Right ventricle myocardium superior (tissue), 1 donor: ENCODE results near the gene RBM20. TPM values are rescaled to one million over a fixed set of nuclear protein-coding genes. Genes with fewer than 3 reads are reported as not detected.

Source experiments
- ATAC-seq: fragments of 200-7000 bp; cut with Tn5 transposase; one replicate; pipeline ENCODE4 v1.9.1; 2020; ENCODE audit warnings: mild to moderate bottlenecking; ENCODE audit not compliant: poor library complexity
- DNase-seq: peaks from one replicate; pipeline ENCODE4 v3.0.0-alpha.2; 2020
- intact Hi-C: fragments of 100-400 bp; cut with DNase I; formaldehyde crosslinking; loops from one replicate; pipeline ENCODE4 v1.11.2; 2022
- total RNA-seq: library from RNA; stranded (reverse); fragmentation: NEBNext Ultra II Directional; extraction: Animal tissue kit (Norgen Biotek cat#: 25700); gene quantifications from one replicate; pipeline ENCODE4 v1.2.1, GENCODE V29; 2021
- donor health status: DM: no; HTN: yes; CAD: no; lungs with severe emphysema.

Gene RBM20
- total RNA-seq, 1 donor from 2014 or later, result 103 TPM

DNA sequence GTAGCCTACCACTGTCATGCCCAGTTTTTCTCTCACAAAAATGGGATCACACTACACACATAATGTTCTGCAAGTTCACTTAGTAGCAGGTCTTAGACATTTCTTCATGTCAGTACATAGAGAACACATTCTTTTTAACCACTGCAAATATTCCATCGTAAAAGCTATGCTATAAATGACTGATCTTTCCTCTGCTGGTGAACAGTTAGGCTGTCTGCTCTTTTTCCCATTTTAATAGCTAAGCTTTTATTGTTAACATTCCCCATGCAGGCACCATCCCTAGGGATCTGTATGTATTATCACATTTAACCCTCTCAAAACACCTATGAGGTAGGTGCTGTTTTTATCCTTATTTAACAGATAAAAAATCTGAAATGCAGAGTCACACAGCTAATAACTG, 181.4 kb downstream of the RBM20 start:
- intact Hi-C loops, result no loop called here
- ATAC-seq (no peak), DNase-seq (no peak)

DNA sequence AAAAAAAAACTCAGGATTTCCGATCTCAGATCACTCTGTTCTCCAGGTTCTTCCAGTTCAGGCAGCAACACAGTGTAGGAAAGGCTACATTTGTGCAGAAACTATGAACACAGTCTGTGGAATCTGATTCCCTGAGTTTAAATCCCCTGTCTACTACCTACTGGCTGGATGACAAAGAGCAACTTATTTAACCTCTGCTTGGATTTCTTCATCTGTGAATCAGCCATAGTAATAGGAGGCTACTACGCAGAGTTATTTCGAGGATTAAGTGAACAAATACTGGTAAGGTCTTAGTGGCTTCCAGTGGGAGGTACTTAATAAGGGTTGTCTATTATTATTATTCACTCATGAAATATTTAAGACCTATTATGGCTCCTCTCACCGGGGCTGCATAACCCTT, 183.3 kb downstream of the RBM20 start:
- intact Hi-C loops, result no loop called here
- no peak for ATAC-seq

DNA sequence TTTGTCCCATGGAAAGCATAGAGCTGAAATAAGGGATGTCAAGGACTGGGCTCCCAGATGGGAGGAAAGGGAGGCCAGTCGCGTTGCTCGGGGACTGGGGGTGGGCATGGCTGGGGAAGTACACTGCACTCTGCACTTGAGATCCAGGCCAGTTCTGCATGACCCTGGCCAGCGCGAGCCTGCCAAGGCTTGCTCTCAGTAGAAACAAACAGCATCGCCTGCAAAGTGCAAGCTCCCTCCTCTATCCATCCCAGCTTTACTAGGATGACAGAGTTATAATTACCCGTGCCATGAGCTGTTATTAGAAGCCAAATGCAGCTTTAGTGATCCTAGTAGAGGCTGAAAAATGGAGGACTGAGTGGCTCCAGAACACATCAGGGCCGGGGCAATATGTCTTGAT, 183.7 kb downstream of the RBM20 start:
- intact Hi-C loops, result no loop called here
- ATAC-seq (peak; percentile 63), DNase-seq (no peak)

More for the DNA sequence above, 183.3 kb downstream of the RBM20 start:
- DNase-seq, result no peak

DNA sequence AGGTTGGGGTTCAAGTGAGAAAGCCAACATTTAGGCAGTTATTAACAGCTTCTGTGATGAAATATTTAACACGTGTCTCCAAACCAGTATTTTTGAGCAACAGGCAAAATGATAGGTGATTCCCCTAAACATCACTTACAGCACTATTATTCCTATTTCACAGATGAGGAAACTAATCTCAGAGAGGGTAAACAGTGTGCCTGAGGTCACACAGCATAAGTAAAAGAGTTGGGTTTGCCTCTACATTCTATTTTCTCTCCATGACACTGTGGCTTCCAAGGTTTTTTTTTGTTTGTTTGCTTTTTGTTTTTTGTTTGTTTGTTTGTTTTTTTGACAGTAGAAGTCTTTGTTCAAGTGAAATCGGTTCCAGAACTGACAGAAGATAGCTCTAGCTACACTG, 184.4 kb downstream of the RBM20 start:
- ATAC-seq, result no peak
- no peak for DNase-seq
- intact Hi-C loops, result no loop called here

DNA sequence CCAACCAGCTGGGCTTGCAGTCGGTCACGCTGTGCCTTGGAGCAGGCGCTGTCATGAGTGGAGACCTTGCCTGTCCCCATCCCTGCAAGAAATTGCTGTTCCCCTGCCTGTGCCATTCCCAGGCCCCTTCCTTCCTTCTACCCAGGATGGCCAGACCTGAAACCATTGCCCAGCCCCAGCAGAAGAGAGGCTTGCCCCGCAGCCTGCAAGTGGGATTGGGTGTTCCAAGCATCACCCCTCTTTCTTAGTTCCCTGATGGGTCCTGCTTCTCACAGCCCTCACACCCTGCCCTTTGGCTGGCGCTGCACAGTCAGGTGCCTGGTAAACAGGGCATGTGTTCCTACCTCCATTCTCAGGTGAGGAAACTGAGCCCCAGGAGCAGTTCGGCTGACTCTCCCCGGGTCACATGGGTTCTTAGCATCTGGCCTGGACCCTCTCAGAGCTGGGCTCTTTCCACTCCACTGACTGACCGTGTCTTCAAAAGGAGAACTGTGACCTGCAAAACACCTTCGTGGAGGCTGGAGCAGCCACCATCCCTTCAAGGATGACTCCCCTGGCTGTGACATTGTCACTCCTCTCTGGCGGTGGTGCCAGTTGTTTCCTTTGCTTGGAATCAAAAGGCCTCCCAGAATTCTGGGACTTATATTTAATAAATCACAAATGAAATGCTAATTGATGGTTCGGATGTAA, 185.7 kb downstream of the RBM20 start:
- DNase-seq (no peak), ATAC-seq (no peak)
- intact Hi-C loops, result no loop called here

DNA sequence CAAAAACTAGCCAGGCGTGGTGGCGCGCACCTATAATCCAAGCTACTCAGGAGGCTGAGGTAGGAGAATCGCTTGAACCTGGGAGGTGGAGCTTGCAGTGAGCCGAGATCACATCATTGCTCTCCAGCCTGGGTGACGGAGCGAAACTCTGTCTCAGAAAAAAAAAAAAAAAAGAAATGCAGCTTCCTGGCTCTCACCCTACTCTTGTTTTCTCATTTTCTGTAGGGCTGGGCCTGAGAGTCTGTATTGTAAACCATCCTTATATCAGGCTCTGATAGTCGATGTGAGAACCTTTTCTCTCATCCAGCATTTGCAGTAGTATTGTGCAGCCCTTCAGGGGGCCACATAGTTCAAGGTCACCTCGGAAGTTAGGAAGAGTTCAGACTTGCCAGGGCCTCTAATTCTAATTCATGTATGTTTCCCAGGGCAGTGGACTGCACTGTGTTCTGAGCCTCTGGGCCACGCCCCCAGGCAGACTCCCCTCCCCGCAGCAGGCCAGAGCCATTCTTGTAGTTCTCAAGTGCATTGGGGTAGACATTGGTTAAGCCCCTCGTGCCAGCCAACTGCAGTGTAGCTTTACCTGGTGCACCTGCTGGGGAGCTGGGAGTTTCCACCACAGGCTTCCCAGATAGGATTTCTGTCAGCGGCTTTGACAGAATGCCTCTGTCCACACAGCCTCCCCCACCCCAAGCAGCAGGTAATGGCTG, 189.3 kb downstream of the RBM20 start:
- intact Hi-C loops, result no loop called here
- no peak for ATAC-seq

DNA sequence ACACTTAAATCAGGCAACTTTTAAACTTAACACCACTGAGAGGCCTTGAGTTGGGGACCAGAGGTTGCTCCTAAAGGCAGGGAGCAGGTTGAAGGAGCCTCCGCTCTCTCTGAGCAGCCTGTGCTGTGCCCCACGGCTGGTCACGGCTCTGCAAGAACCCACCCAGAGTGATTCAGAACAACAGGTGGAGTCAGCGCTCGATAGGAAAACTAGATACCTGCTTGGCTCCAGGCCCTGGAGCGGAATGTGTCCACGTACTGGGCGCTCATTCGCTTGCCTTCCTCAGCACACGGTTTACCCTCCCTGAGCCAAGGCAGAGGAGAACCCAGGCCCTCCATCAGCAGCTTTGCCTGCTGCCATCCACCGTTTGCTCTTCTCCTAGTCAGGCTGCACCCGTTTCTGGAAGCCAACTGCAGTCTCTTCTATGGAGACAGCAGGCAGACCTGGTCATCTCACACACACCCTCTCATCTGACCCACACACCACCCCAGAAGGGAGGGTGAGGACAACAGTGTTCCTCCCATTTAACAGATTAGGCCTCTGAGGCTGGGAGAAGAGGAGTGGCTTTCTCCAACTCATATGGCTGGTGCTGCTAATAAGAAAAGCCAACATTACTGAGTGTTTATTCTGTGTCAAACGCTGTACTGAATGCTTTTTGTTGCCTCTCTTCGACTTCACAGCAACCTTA, 189.9 kb downstream of the RBM20 start:
- intact Hi-C loops, result no loop called here
- ATAC-seq, result peak; percentile 5
- DNase-seq, result no peak

More for the DNA sequence above, 189.3 kb downstream of the RBM20 start:
- DNase-seq, result no peak

DNA sequence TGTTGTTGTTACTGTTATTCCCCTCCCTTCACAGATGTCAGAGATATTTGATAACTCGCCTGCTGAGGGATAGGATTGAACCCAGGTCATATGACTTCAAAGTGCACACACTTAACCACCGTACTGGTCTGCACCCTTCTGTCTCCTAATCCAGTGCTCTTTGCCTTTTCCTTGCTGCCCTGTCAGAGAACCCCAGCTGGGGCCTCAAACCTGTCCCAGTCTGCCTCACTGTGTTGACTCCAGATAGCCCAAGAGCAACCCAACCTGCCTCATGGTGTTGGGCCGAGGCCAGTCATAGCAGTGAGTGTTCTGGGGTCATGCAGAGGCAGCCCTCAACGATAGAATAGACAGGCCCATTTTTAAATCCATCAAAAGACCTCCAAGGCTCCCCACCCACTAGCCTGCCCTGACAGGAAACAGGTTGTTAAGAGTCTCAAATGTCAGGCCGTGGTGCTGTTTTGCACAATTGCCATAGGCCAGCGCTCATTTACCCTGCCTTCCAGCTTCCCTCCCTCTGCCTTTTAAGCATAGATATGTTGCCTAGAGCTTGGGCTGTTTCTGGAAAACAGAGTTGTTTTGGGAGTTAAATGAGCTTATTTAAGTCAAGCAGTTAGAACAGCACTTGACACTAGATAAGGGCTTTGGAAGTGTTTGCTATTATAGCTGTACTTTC, 190.6 kb downstream of the RBM20 start:
- DNase-seq (no peak), ATAC-seq (peak; percentile 70)

DNA sequence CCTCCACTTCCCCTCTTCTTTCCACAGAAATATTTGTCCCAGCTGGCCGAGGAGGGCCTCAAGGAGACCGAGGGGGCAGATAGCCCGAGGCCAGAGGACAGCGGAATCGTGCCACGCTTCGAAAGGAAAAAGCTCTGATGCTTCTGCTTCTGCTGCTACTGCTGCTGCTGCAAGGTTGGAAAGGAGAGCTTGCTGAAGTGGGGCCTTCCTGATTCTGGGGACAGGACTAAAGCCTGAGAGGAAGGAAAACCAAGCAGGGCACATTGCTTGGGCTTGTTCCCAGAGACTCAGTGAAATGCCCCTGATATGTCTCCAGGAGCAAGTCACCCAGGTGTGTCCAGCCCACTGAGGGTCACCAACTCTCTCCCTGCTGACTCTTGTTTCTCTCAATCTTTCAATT, 191.7 kb downstream of the RBM20 start:
- intact Hi-C loops, result no loop called here
- ATAC-seq (no peak), DNase-seq (no peak)

More for the DNA sequence above, 190.6 kb downstream of the RBM20 start:
- intact Hi-C loops, result no loop called here

DNA sequence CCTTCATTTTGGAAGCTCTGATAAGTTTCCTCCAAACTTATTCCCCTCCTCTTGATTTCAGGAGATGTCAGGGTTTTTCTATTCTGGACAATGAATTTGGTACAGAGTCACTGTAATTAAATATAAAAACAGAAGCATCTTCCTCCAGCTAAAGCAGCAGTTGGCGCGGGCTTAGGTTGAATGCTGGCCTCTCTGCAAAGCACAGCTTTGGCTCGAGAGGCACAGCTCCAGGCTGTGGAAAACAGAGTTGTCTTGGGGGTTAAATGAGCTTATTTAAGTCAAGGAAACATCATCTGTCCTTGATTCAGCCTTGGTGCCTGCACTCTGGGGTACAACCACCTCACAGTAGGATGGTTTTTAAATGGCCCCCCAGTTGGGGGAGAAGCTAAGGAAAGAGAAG, 192.6 kb downstream of the RBM20 start:
- intact Hi-C loops, result no loop called here
- no peak for DNase-seq
- ATAC-seq, result no peak

DNA sequence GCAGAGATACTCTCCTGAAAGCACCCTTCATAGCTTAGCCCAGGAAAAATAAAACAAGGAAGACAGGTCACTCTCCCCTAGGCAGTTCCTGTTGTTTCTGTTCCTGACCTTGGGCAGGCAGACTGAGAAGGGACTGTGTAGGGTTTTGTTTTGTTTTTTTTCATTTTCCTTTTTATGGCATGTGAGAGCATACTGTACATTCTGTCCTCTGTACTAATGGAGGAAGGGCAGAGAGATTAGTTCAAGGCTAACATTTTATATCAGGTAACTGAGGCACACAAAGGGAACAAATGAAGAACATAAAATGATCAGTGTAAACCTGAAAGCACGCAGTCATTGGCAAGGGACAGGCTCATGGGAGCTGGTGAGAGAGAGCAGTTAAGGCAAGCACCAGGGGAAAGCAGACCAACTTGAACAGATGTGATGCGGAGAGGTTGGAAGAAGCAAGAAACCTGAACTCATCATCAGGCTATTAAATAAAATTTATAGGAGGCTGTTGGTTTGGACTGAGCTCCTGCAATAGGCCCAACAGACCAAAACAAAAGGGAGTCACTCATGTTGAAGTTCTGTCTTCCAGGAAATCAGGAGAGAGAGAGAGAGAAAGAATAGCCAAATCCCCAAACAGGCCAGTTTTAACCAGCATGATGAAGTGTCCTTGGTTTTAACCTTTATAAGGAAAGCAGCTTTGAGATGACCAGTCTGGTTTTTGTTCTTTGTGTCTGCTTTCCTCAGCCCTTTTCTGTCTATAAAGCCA, 193.5 kb downstream of the RBM20 start:
- intact Hi-C loops, result no loop called here
- ATAC-seq (peak; percentile 6), DNase-seq (no peak)

DNA sequence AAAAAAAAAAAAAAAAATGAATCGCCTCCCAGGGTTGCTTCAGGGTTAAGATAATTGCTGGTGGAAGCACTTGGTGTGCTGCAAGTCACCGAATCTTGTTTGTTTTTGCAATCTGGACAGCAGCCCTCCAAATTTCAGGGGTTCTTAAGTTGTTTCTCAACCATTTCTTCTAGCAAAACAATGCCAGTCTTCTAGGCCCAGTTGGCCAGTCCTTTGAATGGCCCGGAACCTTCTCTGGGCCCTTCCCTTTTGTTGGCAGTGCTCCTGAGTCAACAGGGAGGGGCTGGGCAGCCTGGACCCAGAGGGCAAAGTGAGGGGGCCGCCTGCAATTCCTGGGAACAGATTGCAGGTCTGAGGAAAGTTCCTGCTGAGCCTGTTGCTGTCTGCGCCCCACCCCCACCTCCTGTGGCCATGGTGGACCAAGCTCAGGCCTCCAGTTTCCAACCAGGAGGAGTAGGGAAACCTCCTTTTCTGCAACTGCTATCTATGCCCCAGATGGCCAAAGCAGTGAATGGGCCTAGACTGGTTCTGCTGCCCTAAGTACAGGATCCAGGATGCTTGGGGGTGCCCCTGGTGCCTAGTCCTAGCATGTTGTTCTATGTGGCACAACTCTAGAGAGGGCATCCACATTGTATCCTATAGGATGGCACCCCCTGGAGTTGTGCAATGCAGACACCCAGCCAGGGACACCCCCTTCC, 196.2 kb downstream of the RBM20 start:
- ATAC-seq (peak; percentile 16), DNase-seq (peak; percentile 64)
- intact Hi-C loops, result no loop called here

DNA sequence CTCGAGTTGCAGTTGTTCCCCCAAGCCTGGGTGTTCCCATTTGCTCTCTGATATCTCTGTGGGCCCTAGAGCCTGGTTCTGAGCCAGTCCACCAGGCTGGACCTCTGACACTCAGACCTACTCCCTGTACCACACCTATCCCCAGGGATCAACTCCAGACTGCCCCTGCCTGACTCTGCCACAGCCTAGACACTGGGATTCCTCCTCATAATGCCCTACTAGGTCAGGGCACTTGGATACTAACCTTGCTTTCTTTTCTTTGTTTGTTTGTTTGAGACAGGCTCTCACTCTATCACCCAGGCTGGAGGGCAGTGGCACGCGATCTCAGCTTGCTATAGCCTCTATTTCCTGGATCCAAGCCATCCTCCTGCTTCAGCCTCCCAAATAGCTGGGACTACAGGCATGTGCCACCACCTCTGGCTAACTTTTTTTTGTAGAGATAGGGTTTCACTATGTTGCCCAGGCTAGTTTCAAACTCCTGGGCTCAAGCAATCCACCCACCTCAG, 196.8 kb downstream of the RBM20 start:
- intact Hi-C loops, result no loop called here
- peak; percentile 3 for ATAC-seq
- no peak for DNase-seq

DNA sequence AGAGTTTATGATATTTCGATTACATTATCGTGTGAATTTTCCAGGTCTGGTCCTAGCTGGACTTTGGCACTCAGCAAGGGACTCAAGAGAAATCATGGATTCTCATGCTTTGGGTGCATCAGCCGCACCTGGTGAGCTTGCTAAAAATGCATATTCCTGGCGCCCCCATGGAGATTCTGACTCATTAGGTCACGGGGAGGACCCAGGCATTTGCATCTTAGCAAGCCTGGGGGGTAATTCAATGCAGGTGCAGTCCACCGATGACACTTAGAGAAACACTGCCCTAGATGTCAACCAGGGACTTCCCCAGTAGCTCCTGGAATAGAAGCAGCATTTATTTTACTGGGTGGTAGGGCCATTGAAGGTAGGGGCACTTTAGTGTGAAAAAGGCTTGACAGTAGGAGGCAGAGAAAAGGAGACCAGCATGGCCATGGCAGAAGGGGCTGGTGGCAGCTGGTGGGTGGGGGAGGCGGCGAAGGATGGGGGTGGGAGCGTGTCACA, 197.7 kb downstream of the RBM20 start:
- DNase-seq (no peak), ATAC-seq (no peak)
- intact Hi-C loops, result no loop called here

DNA sequence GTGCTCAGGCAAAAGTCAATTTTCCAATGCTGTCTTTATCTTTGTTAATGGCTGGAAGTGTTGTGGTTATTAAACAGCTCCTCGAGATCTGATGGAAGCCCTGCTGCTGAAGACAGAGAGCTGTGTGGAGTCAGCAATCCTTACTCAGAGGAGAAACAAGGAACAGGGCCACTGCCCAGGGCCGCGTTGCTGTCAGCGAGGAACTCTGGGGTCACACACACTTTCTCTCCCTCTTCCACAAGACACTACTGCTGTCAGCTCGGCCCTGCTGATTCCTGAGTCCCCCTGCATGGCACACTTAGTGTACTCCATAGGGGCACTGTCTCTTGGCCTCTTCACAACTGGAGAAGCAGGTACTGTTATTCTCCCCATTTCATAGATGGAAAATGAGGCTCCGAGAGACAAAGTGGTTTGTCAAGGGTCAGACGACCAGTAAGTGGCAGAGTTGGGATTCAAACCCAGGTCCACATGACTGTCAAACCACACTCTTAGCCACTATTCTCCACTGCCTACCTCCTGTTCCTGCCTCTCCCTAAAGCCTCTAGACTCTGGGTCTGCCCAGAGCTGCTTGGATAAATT, 198.3 kb downstream of the RBM20 start:
- ATAC-seq (no peak), DNase-seq (no peak)
- intact Hi-C loops, result no loop called here

DNA sequence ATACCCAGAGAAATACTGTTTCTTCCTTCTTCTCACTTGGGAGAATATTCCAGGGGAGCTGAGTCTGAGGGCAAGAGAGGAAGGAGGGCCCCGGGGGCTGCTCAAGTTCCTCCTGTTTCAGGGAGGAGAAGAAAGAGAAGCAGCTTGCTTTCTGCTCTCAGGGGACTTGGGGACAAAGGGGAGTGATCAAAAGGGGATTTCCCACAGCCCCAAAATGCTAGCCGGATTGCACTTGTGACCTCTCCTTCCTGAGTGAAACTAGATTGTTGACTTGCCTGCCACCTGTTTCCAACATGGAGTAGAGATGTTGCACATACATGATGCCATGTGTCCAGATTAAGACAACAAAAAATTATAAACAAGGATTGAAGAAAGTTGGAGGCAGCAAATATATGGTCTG, 198.9 kb downstream of the RBM20 start:
- ATAC-seq (no peak), DNase-seq (no peak)
- intact Hi-C loops, result no loop called here

DNA sequence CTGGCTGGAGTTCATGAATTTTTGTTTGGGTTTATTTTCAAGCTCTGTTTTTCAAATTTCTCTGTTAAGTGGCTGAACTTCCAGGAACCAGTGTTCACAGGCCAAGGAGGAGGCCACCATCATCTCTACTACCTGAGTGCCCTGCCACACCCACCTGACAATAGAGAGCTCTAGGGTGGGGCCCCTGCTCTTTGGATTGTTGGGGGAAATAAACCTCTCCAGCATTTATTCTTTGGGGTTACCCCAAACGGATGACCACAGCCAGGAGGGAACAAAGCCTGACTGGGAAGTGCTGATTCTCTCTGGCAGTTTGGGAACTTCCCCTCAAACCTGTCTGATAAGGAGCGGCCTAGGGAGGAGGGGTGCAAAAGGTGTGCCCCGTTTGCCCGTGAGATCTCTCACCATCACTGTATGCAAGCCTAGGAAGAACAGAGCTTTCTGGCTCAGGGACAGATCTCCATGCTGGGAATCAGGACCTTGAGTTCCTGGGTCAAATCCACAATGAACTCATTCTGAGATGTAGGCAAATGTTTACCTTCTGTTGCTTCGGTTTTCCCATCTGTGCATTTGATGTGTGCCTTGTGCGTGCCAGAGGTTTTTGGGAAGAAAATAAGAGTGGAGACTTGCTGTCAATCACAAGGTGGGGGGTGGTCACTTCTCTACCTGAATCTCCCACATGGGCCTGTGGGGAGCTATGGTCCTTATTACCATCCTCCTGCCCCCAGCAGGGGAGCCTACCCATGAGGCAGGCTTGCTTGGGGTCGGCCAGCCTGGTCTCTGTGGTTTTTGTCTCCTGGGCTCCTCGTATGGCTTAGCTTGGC, 199.9 kb downstream of the RBM20 start:
- intact Hi-C loops, result no loop called here
- ATAC-seq, result no peak

More for the DNA sequence above, 199.9 kb downstream of the RBM20 start:
- DNase-seq, result no peak
